ENCODE measurements around the gene IGFBP4. TPM values are rescaled to one million over a fixed set of nuclear protein-coding genes. Genes with fewer than 3 reads are reported as not detected.

IGFBP4 gene
- total and polyA plus RNA-seq, 2 of the 13 experiments (the other 11 are each of a cell fraction or from before 2014, with no cell fraction given) = 4.1 to 49.0 TPM

DNA sequence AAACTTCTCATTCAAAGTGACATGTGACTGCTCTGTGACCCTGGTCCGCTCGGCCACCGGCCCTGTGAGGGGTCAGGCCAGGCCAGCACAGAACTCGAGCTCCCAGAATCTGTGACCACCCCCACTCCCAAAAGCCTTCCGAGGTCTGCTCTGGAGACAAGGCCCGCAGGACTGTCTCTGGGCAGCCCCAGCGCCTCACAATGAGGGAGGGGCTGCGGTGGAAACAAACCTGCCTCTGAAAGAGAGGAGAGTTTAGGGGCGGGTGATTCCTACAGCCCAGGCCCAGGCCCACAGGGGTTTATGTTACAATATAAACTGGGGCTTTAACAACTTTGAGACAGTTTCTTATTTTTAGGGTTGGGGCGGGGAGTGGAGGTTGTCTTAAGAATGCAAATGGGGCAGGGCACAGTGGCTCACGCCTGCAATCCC is 19.9 kb downstream of the IGFBP4 start (continued):
- TF ChIP-seq, protein P1, sequence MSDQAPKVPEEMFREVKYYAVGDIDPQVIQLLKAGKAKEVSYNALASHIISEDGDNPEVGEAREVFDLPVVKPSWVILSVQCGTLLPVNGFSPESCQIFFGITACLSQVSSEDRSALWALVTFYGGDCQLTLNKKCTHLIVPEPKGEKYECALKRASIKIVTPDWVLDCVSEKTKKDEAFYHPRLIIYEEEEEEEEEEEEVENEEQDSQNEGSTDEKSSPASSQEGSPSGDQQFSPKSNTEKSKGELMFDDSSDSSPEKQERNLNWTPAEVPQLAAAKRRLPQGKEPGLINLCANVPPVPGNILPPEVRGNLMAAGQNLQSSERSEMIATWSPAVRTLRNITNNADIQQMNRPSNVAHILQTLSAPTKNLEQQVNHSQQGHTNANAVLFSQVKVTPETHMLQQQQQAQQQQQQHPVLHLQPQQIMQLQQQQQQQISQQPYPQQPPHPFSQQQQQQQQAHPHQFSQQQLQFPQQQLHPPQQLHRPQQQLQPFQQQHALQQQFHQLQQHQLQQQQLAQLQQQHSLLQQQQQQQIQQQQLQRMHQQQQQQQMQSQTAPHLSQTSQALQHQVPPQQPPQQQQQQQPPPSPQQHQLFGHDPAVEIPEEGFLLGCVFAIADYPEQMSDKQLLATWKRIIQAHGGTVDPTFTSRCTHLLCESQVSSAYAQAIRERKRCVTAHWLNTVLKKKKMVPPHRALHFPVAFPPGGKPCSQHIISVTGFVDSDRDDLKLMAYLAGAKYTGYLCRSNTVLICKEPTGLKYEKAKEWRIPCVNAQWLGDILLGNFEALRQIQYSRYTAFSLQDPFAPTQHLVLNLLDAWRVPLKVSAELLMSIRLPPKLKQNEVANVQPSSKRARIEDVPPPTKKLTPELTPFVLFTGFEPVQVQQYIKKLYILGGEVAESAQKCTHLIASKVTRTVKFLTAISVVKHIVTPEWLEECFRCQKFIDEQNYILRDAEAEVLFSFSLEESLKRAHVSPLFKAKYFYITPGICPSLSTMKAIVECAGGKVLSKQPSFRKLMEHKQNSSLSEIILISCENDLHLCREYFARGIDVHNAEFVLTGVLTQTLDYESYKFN (CRISPR knock-in tag; conservative IDR thresholded peaks at IDR 0.05) = peak; percentile 47; the same call in 1 of the 2 replicates
- TF ChIP-seq, protein P2, sequence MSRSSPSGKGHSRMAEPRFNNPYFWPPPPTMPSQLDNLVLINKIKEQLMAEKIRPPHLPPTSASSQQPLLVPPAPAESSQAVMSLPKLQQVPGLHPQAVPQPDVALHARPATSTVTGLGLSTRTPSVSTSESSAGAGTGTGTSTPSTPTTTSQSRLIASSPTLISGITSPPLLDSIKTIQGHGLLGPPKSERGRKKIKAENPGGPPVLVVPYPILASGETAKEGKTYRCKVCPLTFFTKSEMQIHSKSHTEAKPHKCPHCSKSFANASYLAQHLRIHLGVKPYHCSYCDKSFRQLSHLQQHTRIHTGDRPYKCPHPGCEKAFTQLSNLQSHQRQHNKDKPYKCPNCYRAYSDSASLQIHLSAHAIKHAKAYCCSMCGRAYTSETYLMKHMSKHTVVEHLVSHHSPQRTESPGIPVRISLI (CRISPR knock-in tag; IDR thresholded peaks at IDR 0.05; ENCODE audit: borderline replicate concordance) = no peak
- TF ChIP-seq, protein P3, sequence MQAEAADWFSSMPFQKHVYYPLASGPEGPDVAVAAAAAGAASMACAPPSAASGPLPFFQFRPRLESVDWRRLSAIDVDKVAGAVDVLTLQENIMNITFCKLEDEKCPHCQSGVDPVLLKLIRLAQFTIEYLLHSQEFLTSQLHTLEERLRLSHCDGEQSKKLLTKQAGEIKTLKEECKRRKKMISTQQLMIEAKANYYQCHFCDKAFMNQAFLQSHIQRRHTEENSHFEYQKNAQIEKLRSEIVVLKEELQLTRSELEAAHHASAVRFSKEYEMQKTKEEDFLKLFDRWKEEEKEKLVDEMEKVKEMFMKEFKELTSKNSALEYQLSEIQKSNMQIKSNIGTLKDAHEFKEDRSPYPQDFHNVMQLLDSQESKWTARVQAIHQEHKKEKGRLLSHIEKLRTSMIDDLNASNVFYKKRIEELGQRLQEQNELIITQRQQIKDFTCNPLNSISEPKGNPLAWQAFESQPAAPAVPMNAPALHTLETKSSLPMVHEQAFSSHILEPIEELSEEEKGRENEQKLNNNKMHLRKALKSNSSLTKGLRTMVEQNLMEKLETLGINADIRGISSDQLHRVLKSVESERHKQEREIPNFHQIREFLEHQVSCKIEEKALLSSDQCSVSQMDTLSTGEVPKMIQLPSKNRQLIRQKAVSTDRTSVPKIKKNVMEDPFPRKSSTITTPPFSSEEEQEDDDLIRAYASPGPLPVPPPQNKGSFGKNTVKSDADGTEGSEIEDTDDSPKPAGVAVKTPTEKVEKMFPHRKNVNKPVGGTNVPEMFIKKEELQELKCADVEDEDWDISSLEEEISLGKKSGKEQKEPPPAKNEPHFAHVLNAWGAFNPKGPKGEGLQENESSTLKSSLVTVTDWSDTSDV (CRISPR knock-in tag; IDR thresholded peaks at IDR 0.05) = no peak
- TF ChIP-seq, protein P4, sequence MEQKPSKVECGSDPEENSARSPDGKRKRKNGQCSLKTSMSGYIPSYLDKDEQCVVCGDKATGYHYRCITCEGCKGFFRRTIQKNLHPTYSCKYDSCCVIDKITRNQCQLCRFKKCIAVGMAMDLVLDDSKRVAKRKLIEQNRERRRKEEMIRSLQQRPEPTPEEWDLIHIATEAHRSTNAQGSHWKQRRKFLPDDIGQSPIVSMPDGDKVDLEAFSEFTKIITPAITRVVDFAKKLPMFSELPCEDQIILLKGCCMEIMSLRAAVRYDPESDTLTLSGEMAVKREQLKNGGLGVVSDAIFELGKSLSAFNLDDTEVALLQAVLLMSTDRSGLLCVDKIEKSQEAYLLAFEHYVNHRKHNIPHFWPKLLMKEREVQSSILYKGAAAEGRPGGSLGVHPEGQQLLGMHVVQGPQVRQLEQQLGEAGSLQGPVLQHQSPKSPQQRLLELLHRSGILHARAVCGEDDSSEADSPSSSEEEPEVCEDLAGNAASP (CRISPR knock-in tag; IDR thresholded peaks at IDR 0.05; ENCODE audit: borderline replicate concordance) = peak; percentile 90; the same call in 1 of the 2 replicates
- TF ChIP-seq ZC3H13 (CRISPR knock-in tag; IDR thresholded peaks at IDR 0.05) (no peak), ZNF317 (CRISPR knock-in tag; IDR thresholded peaks at IDR 0.05) (no peak), PHF21A (CRISPR knock-in tag; IDR thresholded peaks at IDR 0.05) (no peak), ZSCAN31 (CRISPR knock-in tag; IDR thresholded peaks at IDR 0.05; ENCODE audit: low read depth) (no peak), SMAD9 (CRISPR knock-in tag; IDR thresholded peaks at IDR 0.05) (0 out of 2 replicates have a peak, but pooled peaks have one; percentile 42), CHD4 (IDR thresholded peaks at IDR 0.05; ENCODE audit: borderline replicate concordance, low read length) (no peak), CENPX (CRISPR knock-in tag; IDR thresholded peaks at IDR 0.05) (no peak), ARNT2 (CRISPR knock-in tag; IDR thresholded peaks at IDR 0.05; ENCODE audit: low read depth) (no peak), MTF1 (CRISPR knock-in tag; IDR thresholded peaks at IDR 0.05) (no peak), GABPA (IDR thresholded peaks at IDR 0.05; ENCODE audit: low read depth, low read length) (no peak), GABPA (CRISPR knock-in tag; IDR thresholded peaks at IDR 0.05; ENCODE audit: low read depth) (no peak), MEF2D (CRISPR knock-in tag; IDR thresholded peaks at IDR 0.05) (no peak), RXRA (CRISPR knock-in tag; IDR thresholded peaks at IDR 0.05) (peak; percentile 59; the same call in 1 of the 2 replicates), RFX1 (IDR thresholded peaks at IDR 0.05) (no peak)
- TF ChIP-seq, protein P5, sequence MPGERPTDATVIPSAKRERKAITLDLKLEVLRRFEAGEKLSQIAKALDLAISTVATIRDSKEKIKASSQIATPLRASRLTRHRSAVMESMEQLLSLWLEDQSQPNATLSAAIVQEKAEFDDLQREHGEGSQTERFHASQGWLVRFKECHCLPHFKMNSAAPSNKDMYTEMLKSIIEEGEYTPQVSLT (CRISPR knock-in tag; IDR thresholded peaks at IDR 0.05; ENCODE audit: borderline replicate concordance, low read depth) = no peak
- TF ChIP-seq, protein P6, sequence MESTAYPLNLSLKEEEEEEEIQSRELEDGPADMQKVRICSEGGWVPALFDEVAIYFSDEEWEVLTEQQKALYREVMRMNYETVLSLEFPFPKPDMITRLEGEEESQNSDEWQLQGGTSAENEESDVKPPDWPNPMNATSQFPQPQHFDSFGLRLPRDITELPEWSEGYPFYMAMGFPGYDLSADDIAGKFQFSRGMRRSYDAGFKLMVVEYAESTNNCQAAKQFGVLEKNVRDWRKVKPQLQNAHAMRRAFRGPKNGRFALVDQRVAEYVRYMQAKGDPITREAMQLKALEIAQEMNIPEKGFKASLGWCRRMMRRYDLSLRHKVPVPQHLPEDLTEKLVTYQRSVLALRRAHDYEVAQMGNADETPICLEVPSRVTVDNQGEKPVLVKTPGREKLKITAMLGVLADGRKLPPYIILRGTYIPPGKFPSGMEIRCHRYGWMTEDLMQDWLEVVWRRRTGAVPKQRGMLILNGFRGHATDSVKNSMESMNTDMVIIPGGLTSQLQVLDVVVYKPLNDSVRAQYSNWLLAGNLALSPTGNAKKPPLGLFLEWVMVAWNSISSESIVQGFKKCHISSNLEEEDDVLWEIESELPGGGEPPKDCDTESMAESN (CRISPR knock-in tag; conservative IDR thresholded peaks at IDR 0.05) = no peak

All from HepG2 (cell line).